CD14-positive monocyte (primary cell): ENCODE results near the gene HUWE1. TPM values are rescaled to one million over a fixed set of nuclear protein-coding genes. Genes with fewer than 3 reads are reported as not detected.

ENCODE experiments used
- DNase-seq, 3 donors: peaks; one replicate each; pipeline ENCODE4 v3.0.0-alpha.2; 2011 to 2022
- H2AFZ ChIP-seq: 2 replicates; pipeline ENCODE4 v1.6.0; 2012; ENCODE audit warnings: mild to moderate bottlenecking, low read depth, low read length, inconsistent platforms; ENCODE audit not compliant: insufficient read depth, poor library complexity, severe bottlenecking
- H3K27ac ChIP-seq, 2 donors: 1 replicate in 1 of 2; 2 replicates in 1 of 2; pipeline ENCODE4 v1.5.1; 2012 to 2013; ENCODE audit warnings: low read length in 2 of 2, control low read depth in 1 of 2, inconsistent platforms in 1 of 2, low read depth in 1 of 2, mild to moderate bottlenecking in 1 of 2
- H3K27me3 ChIP-seq, 2 donors: one replicate each; pipeline versions ENCODE4 v1.6.0 to v1.6.1; 2011 to 2013; ENCODE audit warnings: low read length in 2 of 2; ENCODE audit not compliant: control insufficient read depth in 2 of 2, insufficient read depth in 2 of 2
- H3K36me3 ChIP-seq, 2 donors: replicated peaks in 1 of 2; 1 replicate in 1 of 2; 2 replicates in 1 of 2; pipeline versions ENCODE4 v1.5.1 to v1.6.1; 2012 to 2013; ENCODE audit warnings: low read length in 2 of 2, control low read depth in 1 of 2, inconsistent platforms in 1 of 2, mild to moderate bottlenecking in 1 of 2; ENCODE audit not compliant: insufficient read depth in 2 of 2, control insufficient read depth in 1 of 2
- H3K4me1 ChIP-seq, 2 donors: 1 replicate in 1 of 2; 2 replicates in 1 of 2; pipeline versions ENCODE4 v1.5.1 to v1.6.1; 2012 to 2013; ENCODE audit warnings: low read length in 2 of 2, control low read depth in 1 of 2, inconsistent platforms in 1 of 2, mild to moderate bottlenecking in 1 of 2, moderate library complexity in 1 of 2; ENCODE audit not compliant: insufficient read depth in 2 of 2, control insufficient read depth in 1 of 2
- H3K4me2 ChIP-seq: replicated peaks from 2 replicates; pipeline ENCODE3; 2012; ENCODE audit warnings: low read length, moderate library complexity, mild to moderate bottlenecking; ENCODE audit not compliant: poor library complexity, severe bottlenecking; ENCODE audit errors: extremely low read depth
- H3K4me3 ChIP-seq, 3 experiments: fragments of 200-600 bp in 1 of 3; sonication (generic) in 1 of 3; replicated peaks in 1 of 3; 1 replicate in 2 of 3; 2 replicates in 1 of 3; pipeline ENCODE4 v1.5.1; 2011 to 2013; ENCODE audit warnings: low read length in 3 of 3, mild to moderate bottlenecking in 3 of 3, control low read depth in 2 of 3, low read depth in 2 of 3, inconsistent platforms in 1 of 3, moderate library complexity in 1 of 3
- H3K79me2 ChIP-seq: 2 replicates; pipeline ENCODE4 v1.6.0; 2012; ENCODE audit warnings: mild to moderate bottlenecking, control low read depth, inconsistent platforms, low read length, moderate library complexity; ENCODE audit not compliant: insufficient read depth
- H3K9ac ChIP-seq: 2 replicates; pipeline ENCODE4 v1.6.0; 2017; ENCODE audit warnings: low read length, mild to moderate bottlenecking; ENCODE audit not compliant: insufficient read depth, poor library complexity, severe bottlenecking
- H3K9me3 ChIP-seq, 2 donors: replicated peaks in 1 of 2; 1 replicate in 1 of 2; 2 replicates in 1 of 2; pipeline versions ENCODE4 v1.5.1 to v1.6.1; 2012 to 2013; ENCODE audit warnings: low read length in 2 of 2, control low read depth in 1 of 2; ENCODE audit not compliant: control insufficient read depth in 1 of 2, insufficient read depth in 1 of 2
- H4K20me1 ChIP-seq: 2 replicates; pipeline ENCODE4 v1.6.0; 2012; ENCODE audit warnings: mild to moderate bottlenecking, low read length, control low read depth, moderate library complexity; ENCODE audit not compliant: insufficient read depth
- H3K27ac Mint-ChIP-seq, 7 donors: one replicate each; pipeline ENCODE4 v1.8.0; 2020; ENCODE audit warnings: mild to moderate bottlenecking in 7 of 7, mixed read lengths in 7 of 7, moderate library complexity in 6 of 7, inconsistent platforms in 2 of 7
- H3K27me3 Mint-ChIP-seq, 3 donors: one replicate each; pipeline ENCODE4 v1.8.0; 2021 to 2022; ENCODE audit warnings: low read depth in 3 of 3, mild to moderate bottlenecking in 3 of 3, mixed read lengths in 3 of 3, moderate library complexity in 3 of 3, inconsistent platforms in 1 of 3
- H3K36me3 Mint-ChIP-seq, 2 donors: one replicate each; pipeline ENCODE4 v1.8.0; 2020; ENCODE audit warnings: mixed read lengths in 2 of 2, inconsistent platforms in 1 of 2, mild to moderate bottlenecking in 1 of 2
- H3K4me1 Mint-ChIP-seq: one replicate; pipeline ENCODE4 v1.8.0; 2020; ENCODE audit warnings: mild to moderate bottlenecking, mixed read lengths
- H3K4me3 Mint-ChIP-seq, 2 donors: one replicate each; pipeline ENCODE4 v1.8.0; 2020; ENCODE audit warnings: mild to moderate bottlenecking in 2 of 2, mixed read lengths in 2 of 2, moderate library complexity in 1 of 2
- H3K9me3 Mint-ChIP-seq, 7 donors: one replicate each; pipeline ENCODE4 v1.8.0; 2020 to 2022; ENCODE audit warnings: mixed read lengths in 7 of 7, mild to moderate bottlenecking in 6 of 7, moderate library complexity in 6 of 7, inconsistent platforms in 2 of 7
- CTCF ChIP-seq: fragments of 200-600 bp; IDR thresholded peaks from one replicate; pipeline ENCODE4 v1.8.0; 2022; ENCODE audit warnings: antibody characterized with exemption, mild to moderate bottlenecking
- WGBS: methylation state at CpG from one replicate; pipeline ENCODE4 v1.1.5; 2013; ENCODE audit warnings: missing lambda C conversion rate; ENCODE audit not compliant: insufficient coverage; 5-methylcytosine and 5-hydroxymethylcytosine counted together
- intact Hi-C, 2 donors: fragments of 100-400 bp; cut with micrococcal nuclease; formaldehyde crosslinking; loops; one replicate each; pipeline versions ENCODE4 v1.15.0 to v1.15.1; 2023
- polyA plus RNA-seq, 3 donors: library from polyadenylated mRNA; depleted of rRNA in 1 of 3; unstranded in 2 of 3; stranded (reverse) in 1 of 3; fragments of 300-500 nt in 2 of 3; fragments of >200 nt in 1 of 3; fragmentation: Illumina TruSeq in 2 of 3; gene quantifications; 1 replicate in 2 of 3; 2 replicates in 1 of 3; pipeline ENCODE4 v1.2.3, GENCODE V29; 2012 to 2021

Gene HUWE1
- polyA plus RNA-seq, 3 donors: 1.8 to 31.1 (median 4.3) TPM

DNA sequence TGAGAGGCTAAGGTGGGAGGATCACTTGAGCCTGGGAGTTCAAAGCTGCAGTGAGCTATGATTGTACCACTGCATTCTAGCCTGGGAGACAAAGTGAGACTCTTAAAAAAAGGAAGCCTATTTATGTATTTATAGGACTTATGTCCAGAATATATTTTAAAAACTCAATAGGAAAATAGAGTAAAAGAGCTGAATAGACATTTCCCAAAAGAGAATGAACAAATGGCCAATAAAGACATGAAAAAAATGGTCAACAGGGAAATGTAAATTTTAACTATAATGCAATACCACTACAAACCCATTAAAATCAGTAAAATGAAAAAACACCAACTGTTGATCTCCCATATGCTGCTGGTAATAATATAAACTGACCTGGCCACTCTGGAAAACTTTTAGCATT is 115.0 kb downstream of the HUWE1 start:
- H3K27me3 Mint-ChIP-seq: peaks cover 0 to 2% (median 0%) of the 10 kb centered on the region in 3 donors
- DNase-seq: no peak
- H3K4me3 Mint-ChIP-seq: no peak overlapping the region
- H3K36me3 Mint-ChIP-seq: peaks cover 59 to 73% of the 10 kb centered on the region in 2 donors
- intact Hi-C loops: no loop called here
- H3K27me3 ChIP-seq: peaks cover 0 to 5% of the 10 kb centered on the region in 2 donors
- no peaks in the 10 kb centered on the region for H3K4me1 ChIP-seq
- no peaks in the 10 kb centered on the region for H3K9me3 Mint-ChIP-seq
- peaks cover 90 to 97% of the 10 kb centered on the region in 2 donors for H3K36me3 ChIP-seq
- H3K4me2 ChIP-seq: no peak overlapping the region
- H3K4me1 Mint-ChIP-seq: no peaks in the 10 kb centered on the region
- no peaks in the 10 kb centered on the region for H3K79me2 ChIP-seq
- H3K9me3 ChIP-seq: no peaks in the 10 kb centered on the region
- no peaks in the 10 kb centered on the region for H4K20me1 ChIP-seq
- no peak overlapping the region for H2AFZ ChIP-seq
- no peak for TF ChIP-seq CTCF
- H3K4me3 ChIP-seq: no peak overlapping the region
- no peak overlapping the region for H3K27ac ChIP-seq
- no peak overlapping the region for H3K27ac Mint-ChIP-seq
- no peak overlapping the region for H3K9ac ChIP-seq

GRCh38 chrX:53563324-53563723 is 123.2 kb downstream of the HUWE1 start:
- no peaks in the 10 kb centered on the region for H4K20me1 ChIP-seq
- no CpG with 5 or more reads among the region's 4 CpGs for WGBS
- H3K9ac ChIP-seq: no peak overlapping the region
- H3K36me3 ChIP-seq: peaks cover 94 to 96% of the 10 kb centered on the region in 2 donors
- no peak overlapping the region for H3K27ac ChIP-seq
- H3K4me1 ChIP-seq: no peaks in the 10 kb centered on the region
- Mint-ChIP-seq H3K9me3 (peaks cover 0 to 2% (median 0%) of the 10 kb centered on the region in 7 donors), H3K27ac (no peak overlapping the region), H3K4me3 (no peak overlapping the region), H3K36me3 (peaks cover 86 to 88% of the 10 kb centered on the region in 2 donors), H3K4me1 (no peaks in the 10 kb centered on the region), H3K27me3 (peaks cover 0 to 12% (median 0%) of the 10 kb centered on the region in 3 donors)
- H3K9me3 ChIP-seq: no peaks in the 10 kb centered on the region
- H3K27me3 ChIP-seq: no peaks in the 10 kb centered on the region
- no peak for DNase-seq
- H3K79me2 ChIP-seq: no peaks in the 10 kb centered on the region
- no peak overlapping the region for H2AFZ ChIP-seq
- intact Hi-C loops: loop anchor here in 1 of 2 donors (10.0 kb wide), 1 partner anchor 71 kb away; no protein-coding TSS in a partner anchor
- TF ChIP-seq CTCF: no peak
- no peak overlapping the region for H3K4me2 ChIP-seq
- no peak overlapping the region for H3K4me3 ChIP-seq
